HUDEP-2 (cell line): ENCODE measurements around the gene CFAP77.

Source experiments
- DNase-seq, 76 experiments: peaks; one replicate each; lab custom pipeline; 2025; ENCODE audit not compliant: unreplicated experiment in 76 of 76; lab: John Stamatoyannopoulos, UW

Gene CFAP77

GRCh38 chr9:132513416-132513815 is 103.4 kb downstream of the CFAP77 start:
- no peak for DNase-seq

- no peak for DNase-seq
Observed at GRCh38 chr9:132514011-132514744, 104.2 kb downstream of the CFAP77 start.

DNA sequence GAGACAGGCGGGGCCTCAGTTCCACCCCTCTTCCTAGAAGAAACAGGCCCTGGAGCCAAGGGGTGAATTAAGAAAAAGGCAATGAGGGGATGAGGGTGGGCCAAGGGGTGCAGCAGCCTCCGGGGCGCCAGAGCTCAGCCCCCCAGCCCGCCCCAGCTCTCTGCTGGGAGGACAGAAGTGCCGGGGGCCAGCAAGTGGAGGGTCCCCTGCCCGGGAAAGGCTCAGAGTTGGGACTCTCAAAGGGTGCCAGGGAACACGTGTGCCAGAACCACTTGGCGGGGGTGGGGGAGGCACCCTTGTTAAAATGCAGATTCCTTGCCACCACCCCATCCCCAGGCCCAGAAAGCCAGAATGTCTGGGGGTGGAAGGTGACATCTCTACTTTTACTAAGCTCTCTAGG is 104.8 kb downstream of the CFAP77 start:
- DNase-seq: no peak

DNA sequence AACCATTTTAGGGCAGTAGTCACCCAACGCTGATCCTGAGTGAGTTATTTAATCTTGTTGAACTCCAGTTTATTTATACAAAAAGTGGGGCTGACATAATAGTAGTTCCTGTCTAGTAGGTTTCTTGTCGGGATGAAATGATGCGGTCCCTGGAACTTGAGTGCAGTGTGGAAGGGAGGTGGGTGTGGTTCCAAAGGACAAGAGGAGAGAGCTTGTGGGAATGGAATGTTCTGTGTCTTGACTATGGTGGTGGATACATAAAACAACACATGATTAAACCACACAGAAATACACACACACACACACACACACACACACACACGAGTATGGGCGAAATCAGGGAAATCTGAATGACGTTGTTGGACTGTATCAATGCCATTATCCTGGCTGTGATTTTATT is 106.3 kb downstream of the CFAP77 start:
- DNase-seq: no peak

DNA sequence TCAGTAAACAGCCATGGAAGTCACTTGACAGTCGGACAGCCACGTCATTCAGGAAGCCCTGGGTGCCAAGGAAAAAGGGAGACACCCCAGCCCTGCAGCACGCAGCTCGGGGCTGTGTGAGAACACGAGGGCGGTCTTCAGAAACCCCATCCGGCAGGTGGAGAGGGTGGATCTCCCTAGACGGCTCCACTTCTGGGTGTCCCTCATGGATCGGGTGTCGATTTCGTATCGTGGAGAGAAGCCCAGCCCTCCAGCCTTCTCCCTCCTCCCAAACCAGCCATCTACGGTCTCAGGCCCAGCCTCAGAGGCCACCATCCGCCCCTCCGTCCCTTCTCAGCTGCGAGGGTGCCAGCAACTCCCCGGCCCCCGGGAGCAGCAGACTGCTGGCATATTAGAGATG is 106.9 kb downstream of the CFAP77 start:
- DNase-seq: no peak

- no peak for DNase-seq
Observed at GRCh38 chr9:132517815-132518550, 108.0 kb downstream of the CFAP77 start.

DNA sequence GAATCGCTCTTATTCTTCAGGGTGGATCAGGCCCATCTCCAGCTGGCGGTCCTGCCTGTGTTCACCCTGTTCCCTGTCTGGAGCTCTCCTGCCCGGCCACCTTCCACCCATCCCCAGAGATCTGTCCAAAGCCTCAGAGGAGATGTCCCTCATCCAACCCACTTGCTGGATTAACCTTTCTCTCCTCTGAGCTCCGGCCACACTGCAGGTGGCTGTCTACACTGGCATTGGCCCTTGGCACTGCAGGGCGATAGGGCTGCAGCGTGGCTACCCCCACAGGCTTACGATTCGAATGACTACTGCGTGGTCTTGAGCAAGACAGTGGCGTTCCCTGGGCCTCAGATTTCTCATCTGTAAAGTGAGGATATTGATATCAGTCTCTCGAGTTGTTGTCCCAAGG is 108.6 kb downstream of the CFAP77 start:
- DNase-seq: no peak

DNA sequence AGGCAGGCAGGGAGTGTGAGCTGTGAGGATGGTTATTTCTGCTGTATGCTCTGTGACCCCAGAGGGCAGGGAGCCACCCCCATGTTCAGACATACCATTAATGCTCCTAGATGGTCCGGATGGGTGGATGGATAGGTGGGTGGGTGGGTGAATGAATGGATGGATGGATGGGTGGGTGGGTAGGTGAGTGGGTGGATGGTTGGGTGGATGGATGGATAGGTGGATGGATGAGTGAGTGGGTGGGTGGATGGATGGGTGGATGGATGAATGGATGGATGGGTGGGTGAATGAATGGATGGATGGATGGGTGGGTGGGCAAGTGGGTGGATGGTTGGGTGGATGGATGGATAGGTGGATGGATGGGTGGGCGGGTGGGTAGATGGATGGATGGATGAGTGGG is 109.0 kb downstream of the CFAP77 start:
- no peak for DNase-seq

- no peak for DNase-seq
Observed at GRCh38 chr9:132520612-132521011, 110.6 kb downstream of the CFAP77 start.

- DNase-seq: no peak
Observed at GRCh38 chr9:132525308-132526023, 115.5 kb downstream of the CFAP77 start.

- peak in 36 of 76 experiments; percentile 1 to 54 (median 18) for DNase-seq
Observed at GRCh38 chr9:132531195-132531594, 121.2 kb downstream of the CFAP77 start.

- DNase-seq: no peak
Observed at GRCh38 chr9:132531710-132532570, 121.9 kb downstream of the CFAP77 start.

GRCh38 chr9:132534832-132535231 is 124.8 kb downstream of the CFAP77 start:
- DNase-seq: no peak

GRCh38 chr9:132536124-132536523 is 126.1 kb downstream of the CFAP77 start:
- no peak for DNase-seq

- no peak for DNase-seq
Observed at GRCh38 chr9:132537352-132537751, 127.3 kb downstream of the CFAP77 start.

DNA sequence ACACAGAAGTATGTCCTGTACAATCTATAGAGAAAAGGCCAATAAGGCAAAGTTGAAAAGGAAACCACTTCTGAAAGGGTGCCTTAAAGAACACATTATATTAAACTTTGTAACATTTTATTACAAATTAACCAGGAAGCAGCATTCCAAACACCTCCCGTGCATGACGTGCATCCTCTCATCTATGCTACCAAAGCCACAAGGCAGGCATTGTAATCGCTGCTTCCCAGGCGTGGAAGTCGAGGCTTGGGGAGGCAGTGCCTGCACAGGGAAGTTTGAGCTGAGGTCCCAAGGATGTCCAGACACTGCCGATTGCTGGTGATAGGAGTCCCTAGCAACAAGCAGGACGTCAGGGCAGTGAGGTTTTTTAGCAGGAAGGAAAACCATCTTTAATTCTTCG is 128.1 kb downstream of the CFAP77 start:
- no peak for DNase-seq

DNA sequence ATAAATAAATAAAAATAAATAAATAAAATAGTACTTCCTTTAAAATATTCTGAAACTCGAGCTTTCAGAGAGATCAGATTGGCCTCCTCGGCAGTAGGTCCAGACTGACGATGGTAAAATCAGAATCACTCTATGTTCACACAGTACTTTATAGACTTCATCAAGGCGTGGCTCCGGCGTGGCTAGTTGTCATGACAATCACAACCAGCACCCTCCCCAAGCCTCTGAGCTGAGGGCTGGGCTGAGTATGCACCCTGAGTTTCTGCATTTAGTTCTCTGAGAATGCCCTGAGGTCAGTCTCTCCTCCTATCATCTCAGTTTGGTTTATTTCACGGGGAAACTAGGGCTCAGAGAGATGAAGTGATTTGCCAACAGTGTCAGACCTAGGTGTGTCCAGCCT is 129.1 kb downstream of the CFAP77 start:
- DNase-seq: no peak

- no peak for DNase-seq
Observed at GRCh38 chr9:132541051-132541450, 131.0 kb downstream of the CFAP77 start.

GRCh38 chr9:132541870-132542830 is 132.1 kb downstream of the CFAP77 start:
- no peak for DNase-seq

GRCh38 chr9:132543251-132543650 is 133.2 kb downstream of the CFAP77 start:
- no peak for DNase-seq
